Right renal cortex interstitium (tissue), 3 donors: ENCODE results near the gene CHN2. TPM values are rescaled to one million over a fixed set of nuclear protein-coding genes. Genes with fewer than 3 reads are reported as not detected.

ENCODE experiments used
- DNase-seq, 3 donors: peaks; one replicate each; pipeline ENCODE4 v3.0.0-alpha.2; 2013; ENCODE audit warnings: low read depth in 3 of 3, low spot score in 2 of 3
- polyA plus RNA-seq, 3 donors: library from polyadenylated mRNA; unstranded; fragments of 120-200 nt; gene quantifications; one replicate each; pipeline ENCODE4 v1.2.1, GENCODE V29; 2013; ENCODE audit not compliant: insufficient read length in 3 of 3

The CHN2 gene
- polyA plus RNA-seq, 3 donors = 14.3 to 20.8 (median 18.3) TPM

DNA sequence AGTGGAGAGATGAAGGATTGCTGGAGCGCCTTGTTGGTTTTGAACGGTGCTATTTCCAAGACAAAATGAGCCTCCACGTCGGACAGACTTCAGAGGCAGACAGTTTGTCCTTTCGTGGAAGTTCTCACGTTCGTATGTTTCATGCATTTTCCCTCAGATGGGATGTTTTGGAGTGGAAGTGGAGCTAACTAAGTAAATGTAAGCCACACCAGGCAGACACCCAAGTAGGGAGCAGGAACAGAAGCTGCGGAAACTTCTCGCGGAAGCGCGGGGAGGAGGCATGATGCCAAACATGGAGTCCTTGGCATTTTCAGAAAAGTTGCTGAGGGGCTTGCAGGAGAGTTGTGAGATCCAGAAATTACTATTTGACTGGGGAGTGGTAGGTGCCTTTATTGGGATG is 223.5 kb downstream of the CHN2 start:
- DNase-seq = no peak

DNA sequence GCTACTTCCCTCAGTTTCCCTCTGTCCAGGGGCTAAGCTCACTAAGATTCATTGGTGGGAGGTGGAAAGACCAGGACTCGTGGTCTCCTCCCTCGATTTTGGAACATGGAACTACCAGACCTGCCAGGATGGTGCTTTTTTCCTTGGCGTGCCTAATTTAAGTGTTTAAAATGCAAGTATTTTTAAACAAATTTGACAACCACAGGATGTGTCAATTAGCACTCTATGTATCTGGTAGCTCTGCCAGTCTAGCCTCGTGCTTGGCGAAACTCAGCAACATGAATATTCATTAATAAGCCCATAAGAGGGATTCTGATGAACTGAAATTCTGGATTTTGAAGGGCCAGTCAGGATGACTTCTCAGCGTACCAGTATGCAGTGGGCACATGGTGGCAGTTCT is 224.1 kb downstream of the CHN2 start:
- DNase-seq = no peak

DNA sequence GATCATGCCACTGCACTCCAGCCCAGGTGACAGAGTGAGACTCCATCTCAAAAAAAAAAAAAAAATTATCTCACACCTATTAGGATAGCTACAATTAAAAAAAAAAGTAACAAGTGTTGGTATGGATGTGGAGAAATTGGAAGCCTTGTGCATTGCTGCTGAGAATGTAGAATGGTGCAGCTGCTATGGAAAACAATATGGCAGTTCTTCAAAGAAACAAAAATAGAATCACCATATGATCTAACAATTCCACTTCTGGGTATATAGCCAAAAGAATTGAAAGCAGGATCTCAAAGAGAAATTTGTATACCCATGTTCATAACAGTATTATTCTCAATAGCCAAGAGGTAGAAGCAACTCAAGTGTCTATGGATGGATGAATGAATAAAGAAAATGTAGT is 225.4 kb downstream of the CHN2 start:
- DNase-seq = no peak

DNA sequence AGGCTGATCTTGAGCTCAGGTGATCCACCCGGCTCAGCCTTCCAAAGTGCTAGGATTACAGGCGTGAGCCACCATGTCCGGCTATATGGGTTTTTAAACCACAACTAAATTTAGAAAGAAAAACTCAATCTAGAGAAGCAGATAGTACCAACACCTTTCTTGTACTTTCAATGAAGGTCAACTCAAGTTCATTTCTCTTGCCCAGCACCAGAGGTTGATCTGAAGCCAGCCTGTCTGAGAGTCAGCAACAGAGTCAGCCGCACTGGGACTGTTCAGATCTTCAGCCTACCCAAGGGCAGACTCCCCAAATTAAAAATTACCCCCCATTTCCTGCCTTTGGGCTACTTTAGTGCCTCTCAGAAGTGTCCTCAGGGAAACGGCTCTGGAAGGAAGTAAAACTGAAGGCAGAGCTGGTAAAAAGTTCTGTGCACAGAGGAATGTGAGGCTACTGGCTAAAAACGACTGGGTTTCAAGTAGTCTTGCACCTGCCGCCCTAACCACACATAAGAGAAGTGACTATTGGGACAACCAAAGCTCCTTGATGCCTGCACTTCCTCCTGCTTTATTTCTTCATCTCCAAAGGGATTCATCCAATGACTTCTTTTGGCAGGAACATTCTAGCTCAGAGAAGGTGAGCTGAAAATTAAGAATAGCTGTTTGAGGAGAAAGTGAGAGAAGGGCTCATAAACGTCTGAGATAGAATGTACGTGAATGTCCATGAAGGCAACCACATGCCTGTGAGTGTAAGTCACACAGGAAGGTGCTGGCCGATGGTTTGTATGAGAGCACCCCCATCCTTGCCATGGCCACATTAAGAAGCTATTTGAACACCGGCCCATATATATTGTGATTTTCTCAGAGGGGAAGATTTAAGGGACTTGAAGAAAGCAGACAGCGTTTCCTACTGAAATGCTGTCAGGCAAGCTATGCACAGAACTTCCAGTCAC is 226.7 kb downstream of the CHN2 start:
- DNase-seq = no peak

DNA sequence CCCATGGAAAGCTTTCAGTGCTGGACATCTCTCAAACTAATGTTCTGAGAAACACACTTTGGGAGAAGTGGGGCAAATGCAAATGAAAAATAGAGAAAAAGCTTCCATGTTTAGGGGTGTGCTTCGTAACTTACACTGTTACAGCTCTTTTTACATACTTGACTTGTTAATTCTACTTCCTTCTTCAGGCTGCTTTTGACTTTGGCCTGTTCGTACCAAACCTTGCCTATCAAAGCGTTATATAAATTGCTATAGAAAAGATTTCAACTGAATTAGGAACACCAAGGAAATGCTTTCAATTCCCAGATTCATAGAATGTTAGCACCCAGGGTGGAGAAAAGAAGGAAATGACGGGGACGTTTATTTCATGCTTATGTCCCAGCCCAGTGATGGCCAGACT is 228.3 kb downstream of the CHN2 start:
- DNase-seq = no peak

DNA sequence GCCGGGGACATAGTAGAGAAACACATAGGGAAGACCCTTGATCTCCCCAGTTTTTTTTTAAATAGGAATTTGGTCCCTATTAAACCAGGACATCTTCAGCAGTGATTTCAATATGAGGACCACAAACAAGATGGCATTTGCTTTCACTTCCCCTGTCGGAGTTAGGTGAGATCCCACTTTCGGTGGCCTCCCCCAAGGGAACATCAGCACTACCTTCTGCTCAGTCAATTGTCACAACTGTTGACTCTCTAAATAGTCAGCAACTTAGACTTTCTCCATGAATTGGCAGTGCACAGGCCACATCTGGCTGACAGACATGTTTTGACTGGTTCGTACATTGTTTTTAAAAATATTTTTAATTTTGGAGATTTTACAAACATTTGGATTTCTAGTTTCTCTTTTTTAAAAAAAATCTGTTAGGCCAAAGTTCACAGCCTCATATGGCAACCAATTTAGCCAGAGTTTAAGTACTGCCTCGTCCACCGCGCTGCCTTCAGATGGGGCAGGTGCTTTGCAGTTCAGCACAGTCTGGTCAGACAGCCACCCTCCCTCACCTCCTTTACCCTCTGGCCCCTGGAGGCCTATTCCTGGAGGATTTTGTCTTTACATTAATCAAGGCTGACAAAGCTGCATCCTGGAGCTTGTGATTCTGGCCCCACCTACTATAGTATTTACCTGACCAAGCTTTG is 229.9 kb downstream of the CHN2 start:
- no peak for DNase-seq

DNA sequence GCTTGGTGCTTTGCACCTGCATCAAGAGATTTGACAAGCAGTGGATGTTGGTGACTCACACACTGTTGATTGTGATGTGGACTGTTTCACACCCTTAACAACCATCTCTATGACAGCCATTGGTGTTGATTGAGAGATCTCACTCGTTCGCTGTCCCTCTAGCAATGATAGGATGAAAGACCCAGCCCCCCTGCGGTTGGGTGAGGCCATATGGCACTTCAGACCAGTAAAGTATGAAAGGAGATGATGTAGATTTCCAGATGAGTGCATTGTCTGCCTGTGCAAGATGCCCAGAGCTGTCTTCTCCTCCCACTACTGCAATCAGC is 230.4 kb downstream of the CHN2 start:
- no peak for DNase-seq

DNA sequence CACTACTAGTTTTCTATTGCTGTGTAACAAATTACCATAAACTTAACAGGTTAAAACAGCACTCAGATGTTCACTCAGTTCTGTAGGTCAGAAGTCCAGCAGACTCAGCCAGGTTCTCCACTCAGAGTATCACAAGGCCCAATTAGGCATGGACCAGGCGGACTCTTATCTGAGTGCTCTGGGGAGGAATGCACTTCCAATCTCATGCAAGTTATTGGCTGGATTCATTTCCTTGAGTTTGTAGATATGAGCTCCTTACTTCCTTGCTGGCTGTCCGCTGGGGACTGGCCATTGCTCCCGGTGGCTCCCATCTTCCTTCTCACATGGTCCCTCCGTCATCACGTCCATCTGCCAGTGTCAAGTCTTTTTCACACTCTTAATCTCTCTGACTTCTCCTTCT is 232.0 kb downstream of the CHN2 start:
- DNase-seq = no peak

DNA sequence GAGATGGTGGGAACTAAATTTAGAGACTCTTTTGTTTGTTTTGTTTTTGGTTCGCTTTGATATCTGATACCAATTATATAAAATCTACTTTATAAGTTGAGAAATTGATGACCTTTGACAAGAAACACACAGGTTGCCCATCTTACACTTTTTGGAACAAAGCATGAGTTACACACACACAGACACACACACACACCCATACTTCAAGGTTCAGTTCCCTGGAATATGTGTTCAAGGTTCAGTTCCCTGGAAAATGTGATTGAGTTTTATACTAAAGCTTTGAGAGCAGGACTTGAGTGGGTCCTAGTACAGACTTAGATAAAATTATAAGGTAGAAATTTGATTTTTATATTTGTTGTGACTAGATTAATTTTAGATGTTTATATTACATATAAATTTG is 234.8 kb downstream of the CHN2 start:
- no peak for DNase-seq

DNA sequence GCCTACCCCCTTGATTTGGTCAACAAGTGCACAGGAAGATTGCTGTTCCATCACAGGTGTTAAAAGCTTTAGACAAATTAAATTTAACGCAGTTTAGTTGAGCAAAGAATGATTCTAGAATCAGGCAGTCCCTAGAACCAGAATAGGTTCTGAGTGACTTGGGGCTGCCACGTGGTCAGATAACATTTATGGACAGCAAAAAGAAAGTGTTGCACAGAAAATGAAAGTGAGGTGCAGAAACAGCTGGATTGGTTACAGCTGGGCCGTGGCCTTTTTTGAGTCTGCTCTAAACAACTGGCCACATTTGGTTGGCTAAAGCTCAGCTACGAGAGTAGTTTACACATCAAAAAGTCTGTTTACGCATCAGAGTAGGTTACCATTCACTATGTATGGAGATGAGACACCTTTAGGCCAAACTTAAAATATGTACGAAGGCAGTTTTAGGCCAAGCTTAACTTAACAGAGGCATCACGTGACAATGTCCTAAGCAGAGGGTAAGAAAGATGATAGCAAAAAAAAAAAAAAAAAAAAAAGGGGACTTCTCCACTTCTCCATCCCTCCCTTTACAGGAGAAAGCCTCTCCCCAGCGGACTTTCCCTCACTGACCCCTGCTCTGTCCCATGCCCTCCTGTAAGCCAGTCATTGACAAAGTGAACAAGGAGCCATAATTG is 235.8 kb downstream of the CHN2 start:
- DNase-seq = no peak

DNA sequence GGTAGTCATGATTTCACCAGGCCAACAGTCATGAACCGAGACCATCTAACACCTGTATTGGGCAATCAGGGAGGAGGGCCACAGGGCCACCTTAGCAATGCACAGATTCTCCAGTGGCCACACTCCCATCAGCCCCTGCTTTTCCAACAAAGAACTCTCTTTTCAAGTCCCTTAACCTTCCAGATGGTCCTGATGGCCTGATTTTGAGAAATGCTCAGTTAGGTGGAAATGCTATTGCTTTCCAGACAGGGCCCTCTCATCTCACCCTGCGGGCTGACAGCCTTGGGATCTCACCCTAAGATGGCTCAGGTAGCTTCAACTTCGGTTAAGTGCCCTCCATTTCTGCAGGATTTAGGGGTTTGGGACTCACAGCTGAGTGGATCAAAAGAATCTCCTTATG is 237.1 kb downstream of the CHN2 start:
- DNase-seq = no peak

DNA sequence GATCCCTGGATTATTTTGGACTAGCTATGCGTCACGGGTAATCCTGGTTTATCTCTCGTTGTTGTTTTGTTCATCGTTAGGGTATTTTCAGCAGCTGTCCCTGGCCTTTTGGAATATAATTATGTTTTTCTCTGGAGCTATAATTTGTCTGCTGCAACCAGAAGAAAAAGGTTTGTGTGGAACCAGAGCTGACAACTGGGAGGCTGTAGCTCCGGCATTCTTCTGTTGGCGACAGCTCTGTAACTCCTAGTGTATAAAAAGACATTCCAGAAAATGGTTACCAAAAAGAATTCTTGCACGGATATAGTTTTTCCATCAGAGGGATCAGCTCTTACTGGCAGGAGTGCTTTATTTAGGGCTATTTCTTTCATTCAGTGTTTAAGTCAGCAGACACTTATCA is 238.1 kb downstream of the CHN2 start:
- DNase-seq = no peak

DNA sequence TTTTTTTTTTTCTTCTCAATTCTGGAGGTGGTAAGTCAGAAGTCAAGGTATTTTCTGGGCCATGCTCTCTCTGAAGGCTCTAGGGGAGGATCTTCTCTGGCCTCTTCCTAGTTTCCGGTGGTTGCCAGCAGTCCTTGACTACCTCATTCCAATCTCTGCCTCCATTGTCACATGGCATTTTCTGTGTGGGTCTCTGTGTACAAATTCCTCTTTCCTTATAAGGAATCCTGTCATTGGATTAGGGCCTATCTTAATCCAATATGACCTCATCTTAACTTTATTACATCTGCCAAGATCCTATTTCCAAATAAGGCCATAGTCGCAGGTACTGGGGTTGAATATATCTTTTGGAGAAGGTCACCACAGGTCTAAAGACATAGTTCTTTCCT is 239.8 kb downstream of the CHN2 start:
- no peak for DNase-seq

DNA sequence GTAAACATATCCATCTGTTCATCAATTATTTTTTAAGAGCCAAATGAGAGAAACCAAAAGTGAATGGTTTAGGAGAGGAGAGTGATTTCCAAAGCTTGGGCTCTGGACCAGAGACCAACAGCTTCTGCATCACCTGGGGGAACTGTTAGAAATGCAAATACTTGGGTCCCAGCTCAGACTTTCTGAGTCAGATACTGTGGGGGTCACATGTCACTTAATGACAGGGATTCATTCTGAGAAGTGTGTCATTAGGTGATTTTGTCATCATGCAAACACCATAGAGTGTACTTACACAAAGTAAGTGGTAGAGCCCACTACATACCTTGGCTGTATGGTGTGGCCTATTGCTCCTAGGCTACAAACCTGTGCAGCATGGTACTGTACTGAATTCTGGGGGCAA is 240.6 kb downstream of the CHN2 start:
- DNase-seq = no peak

DNA sequence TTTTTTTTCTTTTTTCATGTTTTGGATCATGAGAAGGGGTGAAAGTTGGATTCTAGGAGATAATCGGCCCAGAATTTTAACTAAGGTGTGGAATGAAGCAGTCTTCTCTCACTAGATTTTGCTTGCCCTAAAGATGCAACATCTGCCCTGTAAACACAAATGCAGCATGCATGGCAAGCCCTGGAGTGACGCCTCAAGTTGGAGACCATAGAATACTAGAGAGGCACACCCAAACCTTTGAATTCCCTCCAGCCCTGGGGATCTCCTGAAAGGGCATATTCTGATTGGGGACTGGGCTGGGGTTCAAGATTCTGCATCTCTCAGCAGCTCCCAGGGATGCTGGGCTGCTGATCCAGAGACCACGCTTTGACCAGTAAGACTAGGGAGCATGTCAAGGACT is 241.3 kb downstream of the CHN2 start:
- DNase-seq = no peak

DNA sequence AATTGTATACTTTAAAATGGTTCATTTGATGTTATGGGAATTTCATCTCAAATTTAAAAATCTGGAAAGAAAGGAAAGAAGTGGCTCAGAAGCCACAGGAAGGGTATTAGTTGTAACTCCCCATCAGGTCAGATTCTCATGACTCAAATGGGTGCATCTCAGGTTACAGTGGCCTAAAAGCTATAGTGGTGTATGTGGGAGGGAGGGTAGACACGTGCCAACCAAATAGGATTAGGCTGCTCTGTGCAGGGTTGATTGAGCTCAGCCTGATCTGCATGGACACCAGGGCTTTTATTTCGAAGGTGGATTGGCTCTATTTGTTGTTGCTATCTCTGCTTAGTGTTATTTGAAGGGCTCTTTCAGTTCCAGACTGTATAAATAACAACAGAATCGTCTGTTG is 247.6 kb downstream of the CHN2 start:
- no peak for DNase-seq

DNA sequence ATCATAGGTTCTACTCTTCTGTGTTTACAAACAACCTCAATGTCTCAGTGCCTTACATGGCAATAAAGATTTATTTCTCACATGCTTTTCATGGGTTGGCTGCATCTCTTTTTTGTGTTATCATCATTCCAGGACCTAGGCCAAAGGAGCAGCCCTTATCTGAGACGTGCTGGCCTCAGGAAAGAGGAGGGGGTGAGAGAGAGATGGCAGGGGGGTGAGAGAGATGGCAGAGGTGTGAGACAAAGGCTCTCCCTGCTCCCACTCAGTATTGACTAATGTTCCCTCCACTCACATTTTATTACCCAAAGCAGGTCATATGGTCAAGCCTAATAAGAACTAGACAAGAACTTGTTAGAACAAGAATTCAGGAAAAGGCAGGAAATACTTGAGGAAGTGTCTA is 249.0 kb downstream of the CHN2 start:
- no peak for DNase-seq

DNA sequence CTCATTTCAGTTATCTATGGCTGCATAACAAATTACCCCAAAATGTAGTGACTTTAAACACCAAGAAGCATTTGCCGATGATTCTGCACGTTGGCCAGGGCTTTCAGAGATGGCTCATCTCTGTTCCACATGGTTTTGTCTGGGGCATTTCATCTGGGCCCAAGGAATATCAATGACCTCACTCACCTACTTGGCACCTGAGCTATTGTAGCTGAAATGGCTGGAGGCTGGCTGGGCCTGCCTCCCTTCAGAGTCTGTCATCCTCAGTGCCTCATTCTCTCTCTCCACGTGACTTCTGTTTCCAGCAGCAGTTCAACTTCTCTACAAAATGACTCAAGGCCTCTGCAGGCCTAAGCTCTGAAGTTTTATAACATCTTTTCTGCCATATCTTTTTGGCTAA is 249.7 kb downstream of the CHN2 start:
- DNase-seq = no peak

DNA sequence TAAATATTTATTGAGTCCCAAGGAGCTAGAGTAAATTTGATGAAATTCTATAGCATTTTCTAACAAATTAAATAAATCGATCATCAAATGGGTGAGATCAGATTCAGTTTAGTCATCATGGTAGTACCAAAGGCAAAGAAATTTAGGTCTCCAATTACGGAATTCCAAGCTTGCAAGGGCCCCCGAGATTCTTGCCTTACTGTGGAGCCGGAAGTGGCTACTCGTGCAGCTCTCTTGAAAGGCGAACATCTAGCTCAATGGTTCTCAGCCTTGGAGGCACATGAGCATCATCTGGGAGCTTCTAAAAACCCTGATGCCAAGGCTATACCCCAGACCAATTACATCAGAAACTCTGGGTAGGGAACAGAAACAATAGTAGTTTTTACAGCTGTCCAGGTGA is 251.2 kb downstream of the CHN2 start:
- DNase-seq = no peak

DNA sequence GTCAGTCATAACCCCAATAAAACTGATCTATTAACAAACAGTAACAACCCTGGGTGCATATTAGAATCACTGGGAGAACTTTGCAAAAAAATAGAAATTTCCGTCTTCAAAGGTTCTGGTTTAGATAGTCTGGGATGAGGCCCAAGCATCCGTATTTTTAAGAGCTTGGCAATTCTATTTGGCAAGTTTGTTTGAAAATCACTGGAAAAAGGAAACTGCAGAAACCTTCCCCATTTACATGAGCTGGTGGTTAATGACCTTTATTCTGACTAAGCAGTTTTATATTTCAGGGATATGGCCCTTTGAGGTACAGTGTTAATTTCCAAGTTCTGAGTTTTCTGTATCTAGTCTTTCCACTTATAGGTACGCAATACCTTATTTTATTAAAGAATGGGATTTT is 253.3 kb downstream of the CHN2 start:
- no peak for DNase-seq

DNA sequence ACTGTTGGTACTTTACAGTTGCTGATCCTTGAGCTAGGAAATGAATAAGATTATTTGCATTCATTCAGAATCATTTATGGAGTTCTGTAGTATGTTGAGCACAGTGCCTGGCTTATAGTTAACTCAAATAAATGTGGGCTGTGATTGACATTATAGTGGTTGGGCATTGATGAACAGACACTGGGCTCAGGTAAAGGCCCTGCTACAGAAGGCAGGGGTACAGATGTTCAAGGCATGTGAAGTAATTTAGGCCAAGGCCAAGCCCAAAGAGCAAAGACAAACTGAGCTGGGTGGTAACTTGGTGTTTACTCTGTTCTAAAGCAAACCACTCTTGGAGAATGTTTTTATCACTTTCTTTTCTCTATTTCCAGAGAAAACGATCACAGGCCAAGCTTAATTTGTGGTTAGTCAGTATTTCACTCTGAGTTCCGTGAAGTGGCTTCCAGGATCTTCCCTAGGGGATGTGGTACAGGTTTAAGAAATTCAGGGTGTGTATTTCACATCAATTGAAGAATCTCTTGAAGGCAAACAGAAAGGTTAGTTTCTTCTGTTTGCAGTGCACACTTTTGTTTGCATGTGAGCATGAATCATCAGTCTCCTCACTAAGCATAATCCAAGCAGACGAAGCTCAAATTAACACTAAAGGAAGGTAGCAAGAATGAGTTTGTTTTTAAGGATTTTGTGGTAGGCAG is 255.1 kb downstream of the CHN2 start:
- no peak for DNase-seq
